GM19025 (cell line): ENCODE results near the gene CACNA2D3.
"Not testable (repeated sequence)": the region's sequence is repeated elsewhere in the genome, so short reads cannot be mapped to it uniquely, and the experiment has no call there.

Source experiments
- ATAC-seq: cut with Tn5 transposase; IDR thresholded peaks from one replicate; pipeline ENCODE4 v1.9.1; 2021; ENCODE audit warnings: mild to moderate bottlenecking, low read depth, moderate library complexity; ENCODE audit not compliant: unreplicated experiment

The CACNA2D3 gene

GRCh38 chr3:54432975-54433374 lies 310.6 kb downstream of the CACNA2D3 start:
- ATAC-seq = no peak

- no peak for ATAC-seq
These were observed 311.5 kb downstream of the CACNA2D3 start for GRCh38 chr3:54433846-54434245.

GRCh38 chr3:54434756-54435155 lies 312.4 kb downstream of the CACNA2D3 start:
- ATAC-seq = no peak

DNA sequence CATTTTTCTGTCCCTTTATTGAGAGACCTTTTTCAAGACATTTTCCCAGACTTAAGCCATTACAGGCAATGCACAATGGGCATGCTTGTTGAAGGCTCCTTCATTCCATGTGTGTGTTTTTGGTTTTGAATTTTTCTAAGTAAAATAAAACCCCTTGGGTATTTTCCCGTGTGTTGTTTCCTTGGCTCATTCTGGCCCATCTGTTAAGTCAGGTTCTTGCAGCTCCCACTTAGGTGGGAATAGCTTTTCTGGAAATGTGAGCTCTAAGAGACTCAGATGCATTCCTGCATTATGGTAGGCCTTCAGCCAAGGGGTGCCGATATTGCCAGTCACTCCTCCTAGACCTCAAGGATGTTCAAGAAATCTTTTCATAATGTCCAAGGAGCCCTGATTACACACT lies 314.9 kb downstream of the CACNA2D3 start:
- no peak for ATAC-seq

DNA sequence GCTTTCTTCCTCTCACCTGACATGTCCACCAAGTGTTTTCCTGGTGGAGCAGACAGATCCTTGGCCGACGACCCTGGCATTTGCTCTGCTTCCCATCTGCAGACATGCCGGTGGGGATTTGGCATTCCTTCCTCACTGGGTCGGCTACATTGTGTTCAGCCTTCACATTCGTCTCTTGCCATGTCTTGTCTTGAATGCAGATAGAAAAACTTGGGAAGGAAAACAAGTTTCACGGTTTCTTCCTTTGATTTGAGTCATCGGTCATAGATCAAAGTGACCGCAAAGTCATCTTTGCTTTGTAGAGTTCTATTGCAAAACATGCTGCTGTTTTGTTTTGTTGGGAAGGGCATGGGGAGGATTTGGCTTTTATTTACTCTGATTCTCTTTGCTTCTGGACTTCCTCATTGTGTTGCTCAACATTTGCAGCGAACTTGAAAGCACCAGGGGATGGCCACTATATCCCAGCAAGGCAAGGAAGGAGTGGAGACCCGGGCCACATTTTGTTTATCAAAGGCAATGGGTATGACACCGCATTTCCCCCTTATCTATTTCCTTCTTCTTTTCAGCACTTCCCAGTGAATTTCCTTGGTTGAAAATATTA lies 321.3 kb downstream of the CACNA2D3 start:
- ATAC-seq = no peak

- no peak for ATAC-seq
These were observed 323.3 kb downstream of the CACNA2D3 start for GRCh38 chr3:54445630-54446029.

DNA sequence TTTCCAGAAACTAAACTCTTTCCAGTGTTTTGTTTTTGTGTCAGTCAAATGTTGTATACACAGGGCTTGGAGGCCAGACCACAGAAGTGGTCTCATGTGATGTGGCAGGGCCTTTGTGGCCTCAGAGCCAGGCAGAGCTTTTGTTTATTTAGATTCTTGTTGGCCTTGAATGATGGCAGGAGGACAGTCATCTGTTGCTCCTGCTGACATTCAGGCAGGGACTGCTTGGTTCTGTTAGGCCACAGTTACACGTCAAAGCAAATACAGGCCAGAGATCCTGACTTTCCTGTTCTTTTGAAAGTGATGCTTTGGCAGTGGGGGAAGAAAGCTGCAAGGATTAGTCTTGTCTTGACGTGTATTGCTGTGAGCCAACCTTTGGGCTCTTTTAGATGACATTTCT lies 325.1 kb downstream of the CACNA2D3 start:
- no peak for ATAC-seq

DNA sequence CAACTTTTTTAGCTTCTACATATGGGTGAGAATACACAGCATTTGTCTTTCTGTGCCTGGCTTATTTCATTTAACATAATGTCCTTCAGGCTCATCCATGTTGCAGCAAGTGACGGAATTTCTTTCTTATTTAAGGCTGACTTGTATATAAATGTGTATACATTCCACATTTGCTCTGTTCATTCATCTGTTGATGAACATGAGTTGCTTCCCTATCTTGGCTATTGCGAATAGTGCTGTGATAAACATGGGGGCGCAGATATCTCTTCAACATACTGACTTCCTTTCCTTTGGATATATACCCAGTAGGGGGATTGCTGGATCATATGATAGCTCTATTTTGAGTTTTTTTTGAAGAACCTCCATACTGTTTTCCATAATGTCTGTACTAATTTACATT lies 332.5 kb downstream of the CACNA2D3 start:
- no peak for ATAC-seq

GRCh38 chr3:54458357-54458756 lies 336.0 kb downstream of the CACNA2D3 start:
- ATAC-seq = no peak

DNA sequence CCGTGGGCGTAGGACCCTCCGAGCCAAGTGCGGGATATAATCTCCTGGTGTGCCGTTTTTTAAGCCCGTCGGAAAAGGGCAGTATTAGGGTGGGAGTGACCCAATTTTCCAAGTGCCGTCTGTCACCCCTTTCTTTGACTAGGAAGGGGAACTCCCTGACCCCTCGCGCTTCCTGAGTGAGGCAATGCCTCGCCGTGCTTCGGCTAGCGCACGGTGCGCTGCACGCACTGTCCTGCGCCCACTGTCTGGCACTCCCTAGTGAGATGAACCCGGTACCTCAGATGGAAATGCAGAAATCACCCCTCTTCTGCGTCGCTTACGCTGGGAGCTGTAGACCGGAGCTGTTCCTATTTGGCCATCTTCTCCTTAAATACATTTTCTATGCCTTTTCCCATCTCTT lies 342.2 kb downstream of the CACNA2D3 start:
- not testable (repeated sequence) for ATAC-seq

GRCh38 chr3:54476891-54477290 lies 354.5 kb downstream of the CACNA2D3 start:
- no peak for ATAC-seq

DNA sequence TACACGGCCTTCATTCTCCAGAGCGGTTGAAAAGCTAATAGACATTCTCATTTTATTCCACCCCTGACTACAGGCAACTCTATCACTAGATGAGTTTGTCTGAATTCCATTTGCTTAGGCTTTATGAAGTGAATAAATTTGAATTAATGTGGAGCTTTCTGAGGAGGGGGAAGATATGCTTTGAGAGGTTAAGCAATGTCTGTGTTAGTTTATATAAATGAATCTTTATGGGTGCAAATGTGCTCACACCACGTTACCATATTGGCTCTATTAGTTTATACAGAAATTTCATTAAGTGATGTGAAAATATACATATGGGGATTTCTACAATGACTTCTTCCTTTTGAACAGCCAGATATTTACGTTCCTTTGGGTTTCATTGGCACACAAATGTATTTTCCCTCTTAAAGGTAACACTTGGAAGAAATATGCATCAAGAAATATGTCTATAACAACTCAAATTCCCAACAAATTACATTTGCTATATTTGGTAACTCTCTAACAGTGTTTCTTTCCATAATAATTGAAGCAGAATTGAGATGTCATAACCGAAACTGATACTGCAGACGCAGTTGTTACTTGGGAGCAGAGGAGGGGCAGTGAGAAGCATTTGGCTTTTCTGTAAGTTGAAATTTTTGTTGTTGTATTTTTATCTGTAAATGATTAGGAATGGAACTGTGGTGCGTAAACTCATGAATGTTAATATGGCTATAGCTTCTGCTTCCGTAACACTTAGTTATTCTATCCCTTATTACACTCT lies 359.4 kb downstream of the CACNA2D3 start:
- ATAC-seq = no peak

- ATAC-seq = no peak
These were observed 362.0 kb downstream of the CACNA2D3 start for GRCh38 chr3:54484334-54484733.

- ATAC-seq = no peak
These were observed 364.0 kb downstream of the CACNA2D3 start for GRCh38 chr3:54486317-54486716.

DNA sequence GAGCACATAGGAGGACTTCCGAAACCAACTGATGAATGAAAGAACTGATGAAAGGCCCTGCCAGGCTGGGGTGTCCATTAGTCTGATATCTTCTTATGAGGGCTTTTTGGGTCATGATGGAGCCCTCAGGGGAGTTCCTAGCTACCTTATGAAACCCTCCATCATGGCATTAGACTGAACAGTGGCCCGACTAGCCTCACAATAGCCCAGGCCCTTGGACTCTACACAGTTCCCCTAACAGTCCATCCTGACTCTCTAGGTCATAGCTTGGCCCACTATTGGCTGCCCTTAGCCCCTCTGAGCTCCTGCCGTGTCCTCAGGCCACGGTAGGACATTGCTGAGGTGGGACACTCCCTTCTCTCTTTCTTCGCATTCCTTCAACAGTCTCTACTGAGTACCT lies 365.9 kb downstream of the CACNA2D3 start:
- no peak for ATAC-seq

GRCh38 chr3:54494209-54494608 lies 371.9 kb downstream of the CACNA2D3 start:
- ATAC-seq = no peak

DNA sequence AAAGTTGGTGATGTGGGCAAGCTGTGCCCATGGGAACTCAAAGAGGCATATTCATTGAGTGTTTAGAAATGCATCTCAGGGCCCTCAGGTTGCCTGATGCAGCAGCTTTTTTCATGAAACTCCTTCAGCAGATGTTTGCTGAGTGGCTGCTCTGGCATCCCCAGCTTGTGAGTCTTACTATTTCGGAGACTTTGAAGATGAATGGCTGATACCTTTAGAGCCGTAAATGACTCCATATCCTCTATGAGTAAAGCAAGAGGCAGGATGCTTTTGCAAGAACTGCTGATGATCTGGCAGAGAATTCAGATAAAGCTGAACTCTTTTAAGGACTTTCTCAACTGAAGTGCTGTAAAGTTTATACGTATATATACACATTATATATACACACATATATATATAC lies 384.3 kb downstream of the CACNA2D3 start:
- no peak for ATAC-seq

DNA sequence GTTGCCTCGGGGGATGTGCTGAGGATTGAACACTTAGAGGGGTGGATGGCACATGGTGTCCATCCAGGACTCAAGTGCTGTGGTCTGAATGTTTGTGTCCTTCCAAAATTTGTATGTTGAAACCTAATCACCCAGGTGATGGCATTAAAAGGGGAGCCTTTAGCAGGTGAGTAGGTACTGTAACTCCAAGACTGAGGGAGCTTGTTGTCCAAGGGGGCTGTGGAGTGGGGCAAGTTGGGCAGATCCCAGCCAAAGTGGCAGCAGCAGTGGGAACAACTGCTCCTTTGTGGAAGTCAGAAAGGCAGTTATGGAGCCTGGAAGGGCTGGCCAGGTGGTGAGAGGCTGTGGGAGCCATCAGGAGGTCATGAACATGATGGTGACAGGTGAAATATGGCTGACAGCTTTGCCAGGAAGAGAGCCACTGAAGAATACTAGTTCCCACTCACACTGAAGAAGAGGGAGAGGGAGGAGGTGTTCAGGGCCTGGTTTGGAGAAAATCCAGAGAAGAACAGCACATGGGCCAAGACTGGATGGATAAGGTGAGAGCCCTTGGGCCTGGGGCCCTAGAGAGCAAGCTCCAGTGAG lies 385.6 kb downstream of the CACNA2D3 start:
- no peak for ATAC-seq

DNA sequence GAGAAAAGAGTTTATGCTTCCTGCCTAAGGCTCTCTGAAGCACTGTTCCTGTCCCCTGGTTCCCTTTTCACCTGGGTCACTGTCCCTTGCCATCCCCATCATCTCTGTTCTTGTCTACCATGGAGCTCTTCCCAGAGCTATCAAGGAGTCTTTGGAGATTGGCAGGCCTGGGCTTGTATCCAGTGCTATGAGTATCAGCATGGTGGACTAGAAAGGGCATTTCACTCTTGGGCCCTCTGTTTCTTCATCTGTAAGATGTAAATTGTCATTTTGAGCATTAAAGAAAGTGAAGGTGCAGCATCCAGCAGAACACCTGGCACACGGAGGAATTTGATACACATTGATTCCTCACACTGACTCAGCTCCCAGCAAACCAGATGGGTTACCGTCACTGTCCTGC lies 388.2 kb downstream of the CACNA2D3 start:
- ATAC-seq = no peak

DNA sequence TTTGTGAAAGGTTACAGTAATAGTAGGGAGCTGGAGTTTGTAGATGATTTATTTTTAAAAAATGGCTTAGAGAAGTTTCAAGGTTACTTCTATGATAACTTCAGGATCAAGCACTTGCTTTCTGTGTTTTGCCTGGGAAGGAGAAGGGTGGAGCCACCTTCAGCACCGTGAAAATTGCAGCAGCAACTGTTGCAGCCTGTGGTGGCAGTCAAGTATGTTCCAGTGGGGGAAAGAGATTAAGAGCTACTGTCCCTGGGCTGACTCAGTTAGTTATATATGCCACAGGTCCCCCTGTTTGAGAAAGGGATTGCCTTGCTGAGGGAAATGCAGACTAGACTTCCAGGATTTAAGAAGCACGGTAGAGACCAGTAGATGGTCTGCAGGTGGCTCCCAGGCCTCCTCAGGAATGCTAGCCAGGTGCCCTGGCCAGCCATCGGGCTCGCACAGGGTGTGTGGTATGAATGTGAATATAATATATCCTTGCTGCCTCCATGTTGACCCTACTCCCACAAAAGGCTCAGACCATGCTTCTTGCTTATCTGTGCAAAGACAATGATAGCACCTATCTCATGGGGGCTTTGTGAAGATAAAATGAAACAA lies 389.5 kb downstream of the CACNA2D3 start:
- ATAC-seq = no peak

GRCh38 chr3:54514006-54514405 lies 391.7 kb downstream of the CACNA2D3 start:
- no peak for ATAC-seq

DNA sequence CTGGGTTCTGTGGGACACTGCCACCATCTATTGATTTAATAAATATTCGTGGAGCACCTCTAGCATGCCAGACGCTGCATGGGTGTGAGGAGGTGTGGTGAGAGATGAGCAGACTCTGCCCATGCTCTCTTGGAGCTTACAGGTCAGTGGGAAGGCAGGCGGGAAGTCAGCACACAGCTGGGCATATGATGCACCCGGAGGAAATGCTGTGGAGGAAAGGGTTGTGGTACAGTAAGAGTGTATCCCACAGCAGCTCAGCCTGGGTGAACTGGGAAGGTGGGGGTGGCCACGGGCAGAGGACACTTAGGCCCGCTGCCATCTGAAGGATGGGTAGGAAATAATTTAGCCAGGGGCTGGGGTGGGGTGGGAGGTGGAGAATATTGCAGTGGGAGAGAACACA lies 392.1 kb downstream of the CACNA2D3 start:
- ATAC-seq = no peak
